ENCODE results near the gene DEUP1.

The DEUP1 gene

DNA sequence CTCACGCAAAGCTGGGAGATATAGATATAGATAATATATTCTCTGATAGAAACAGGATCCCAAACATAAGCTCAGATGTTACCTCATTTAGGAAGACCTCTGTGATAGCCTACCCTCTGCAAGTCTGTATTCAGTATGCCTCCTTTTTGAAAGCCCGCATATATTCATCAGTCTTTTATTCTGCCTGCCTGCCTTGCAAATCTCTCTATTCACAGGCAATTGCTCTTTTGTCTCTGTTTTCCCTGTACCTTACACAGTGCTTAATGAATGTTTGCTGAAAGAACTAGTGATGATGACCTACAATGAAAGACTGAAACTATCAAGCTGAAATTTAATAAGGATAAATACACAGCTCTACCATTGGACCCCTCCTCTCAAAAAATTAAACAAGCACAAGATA, 18.4 kb downstream of the DEUP1 start:
- Histone ChIP-seq H3K4me3 (ENCODE audit: low read depth in 1 of 2, low read length in 2 of 2) (no peak overlapping the region), H3K9me3 (ENCODE audit: insufficient read depth, low read length, severe bottlenecking) (no peaks in the 10 kb centered on the region), H3K79me2 (ENCODE audit: insufficient read depth, low read length) (no peaks in the 10 kb centered on the region), H3K9ac (ENCODE audit: low read depth, low read length) (no peak overlapping the region), H3K36me3 (ENCODE audit: insufficient read depth, low read length) (no peaks in the 10 kb centered on the region), H3K27me3 (ENCODE audit: insufficient read depth, low read length, poor library complexity) (no peaks in the 10 kb centered on the region), H4K20me1 (ENCODE audit: insufficient read depth, low read length) (no peaks in the 10 kb centered on the region), H3K4me1 (ENCODE audit: insufficient read depth, low read length) (no peaks in the 10 kb centered on the region), H2AFZ (ENCODE audit: low read depth, low read length) (no peak overlapping the region), H3K27ac (ENCODE audit: low read length) (no peak overlapping the region), H3K4me2 (ENCODE audit: insufficient read depth, low read length) (no peak overlapping the region)
- no peak for DNase-seq
- ATAC-seq (ENCODE audit: insufficient read depth, low read depth), result no peak
- TF ChIP-seq EZH2 (IDR thresholded peaks at IDR 0.05; ENCODE audit: borderline replicate concordance, low read depth, low read length, severe bottlenecking), result no peak
- TF ChIP-seq, protein P1, sequence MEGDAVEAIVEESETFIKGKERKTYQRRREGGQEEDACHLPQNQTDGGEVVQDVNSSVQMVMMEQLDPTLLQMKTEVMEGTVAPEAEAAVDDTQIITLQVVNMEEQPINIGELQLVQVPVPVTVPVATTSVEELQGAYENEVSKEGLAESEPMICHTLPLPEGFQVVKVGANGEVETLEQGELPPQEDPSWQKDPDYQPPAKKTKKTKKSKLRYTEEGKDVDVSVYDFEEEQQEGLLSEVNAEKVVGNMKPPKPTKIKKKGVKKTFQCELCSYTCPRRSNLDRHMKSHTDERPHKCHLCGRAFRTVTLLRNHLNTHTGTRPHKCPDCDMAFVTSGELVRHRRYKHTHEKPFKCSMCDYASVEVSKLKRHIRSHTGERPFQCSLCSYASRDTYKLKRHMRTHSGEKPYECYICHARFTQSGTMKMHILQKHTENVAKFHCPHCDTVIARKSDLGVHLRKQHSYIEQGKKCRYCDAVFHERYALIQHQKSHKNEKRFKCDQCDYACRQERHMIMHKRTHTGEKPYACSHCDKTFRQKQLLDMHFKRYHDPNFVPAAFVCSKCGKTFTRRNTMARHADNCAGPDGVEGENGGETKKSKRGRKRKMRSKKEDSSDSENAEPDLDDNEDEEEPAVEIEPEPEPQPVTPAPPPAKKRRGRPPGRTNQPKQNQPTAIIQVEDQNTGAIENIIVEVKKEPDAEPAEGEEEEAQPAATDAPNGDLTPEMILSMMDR (IDR thresholded peaks at IDR 0.05; ENCODE audit: borderline replicate concordance, extremely low read depth, low read length, poor library complexity, severe bottlenecking), result no peak

DNA sequence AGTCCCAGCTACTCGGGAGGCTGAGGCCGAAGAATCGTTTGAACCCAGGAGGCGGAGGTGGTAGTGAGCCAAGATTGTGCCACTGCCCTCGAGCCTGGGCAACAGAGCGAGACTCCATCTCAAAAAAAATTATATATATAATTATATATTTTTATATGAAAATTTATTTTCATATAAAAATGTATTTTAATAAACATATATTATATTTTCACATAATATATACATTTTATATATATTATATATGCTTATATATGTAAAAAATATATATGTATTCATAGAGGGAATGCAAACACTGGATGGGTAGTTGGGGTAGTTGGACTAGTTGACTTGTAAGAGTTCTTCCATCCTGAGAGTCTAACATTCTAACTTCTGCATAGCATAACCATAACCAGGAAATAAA, 20.3 kb downstream of the DEUP1 start:
- H3K4me1 ChIP-seq (ENCODE audit: insufficient read depth, low read length), result no peaks in the 10 kb centered on the region
- H3K4me3 ChIP-seq (ENCODE audit: low read depth in 1 of 2, low read length in 2 of 2), result no peak overlapping the region
- no peaks in the 10 kb centered on the region for H4K20me1 ChIP-seq (ENCODE audit: insufficient read depth, low read length)
- H2AFZ ChIP-seq (ENCODE audit: low read depth, low read length), result no peak overlapping the region
- H3K27ac ChIP-seq (ENCODE audit: low read length), result no peak overlapping the region
- H3K9ac ChIP-seq (ENCODE audit: low read depth, low read length), result no peak overlapping the region
- no peaks in the 10 kb centered on the region for H3K79me2 ChIP-seq (ENCODE audit: insufficient read depth, low read length)
- H3K27me3 ChIP-seq (ENCODE audit: insufficient read depth, low read length, poor library complexity), result no peaks in the 10 kb centered on the region
- no peak overlapping the region for H3K4me2 ChIP-seq (ENCODE audit: insufficient read depth, low read length)
- TF ChIP-seq, protein P1 (IDR thresholded peaks at IDR 0.05; ENCODE audit: borderline replicate concordance, extremely low read depth, low read length, poor library complexity, severe bottlenecking), result no peak
- no peak for TF ChIP-seq EZH2 (IDR thresholded peaks at IDR 0.05; ENCODE audit: borderline replicate concordance, low read depth, low read length, severe bottlenecking)
- no peaks in the 10 kb centered on the region for H3K9me3 ChIP-seq (ENCODE audit: insufficient read depth, low read length, severe bottlenecking)
- ATAC-seq (ENCODE audit: insufficient read depth, low read depth), result no peak
- H3K36me3 ChIP-seq (ENCODE audit: insufficient read depth, low read length), result no peaks in the 10 kb centered on the region
- no peak for DNase-seq

DNA sequence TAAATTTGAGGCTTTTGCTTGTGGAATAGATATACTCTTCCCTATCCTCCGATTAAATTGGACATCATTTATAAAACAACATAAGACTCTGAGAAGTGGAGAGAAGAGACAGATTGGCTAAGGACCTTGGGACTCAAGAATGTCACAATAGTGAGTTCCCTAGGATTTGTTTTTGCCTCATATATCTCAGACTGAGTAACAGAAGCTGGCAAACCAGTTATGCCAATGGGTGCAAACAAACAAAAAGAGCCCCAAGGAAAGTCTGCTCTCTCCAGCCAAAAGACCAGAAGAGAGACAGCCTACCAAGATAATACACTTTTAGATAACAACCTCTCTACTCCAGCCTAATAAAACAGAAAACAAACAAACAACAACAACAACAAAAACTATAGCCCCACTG, 28.9 kb downstream of the DEUP1 start:
- Histone ChIP-seq H3K9ac (ENCODE audit: low read depth, low read length) (no peak overlapping the region), H3K36me3 (ENCODE audit: insufficient read depth, low read length) (no peaks in the 10 kb centered on the region), H4K20me1 (ENCODE audit: insufficient read depth, low read length) (no peaks in the 10 kb centered on the region), H2AFZ (ENCODE audit: low read depth, low read length) (no peak overlapping the region), H3K4me3 (ENCODE audit: low read depth in 1 of 2, low read length in 2 of 2) (no peak overlapping the region), H3K4me1 (ENCODE audit: insufficient read depth, low read length) (no peaks in the 10 kb centered on the region), H3K4me2 (ENCODE audit: insufficient read depth, low read length) (no peak overlapping the region), H3K79me2 (ENCODE audit: insufficient read depth, low read length) (no peaks in the 10 kb centered on the region), H3K27ac (ENCODE audit: low read length) (no peak overlapping the region), H3K27me3 (ENCODE audit: insufficient read depth, low read length, poor library complexity) (no peaks in the 10 kb centered on the region), H3K9me3 (ENCODE audit: insufficient read depth, low read length, severe bottlenecking) (peaks cover 3% of the 10 kb centered on the region)
- DNase-seq (no peak), ATAC-seq (ENCODE audit: insufficient read depth, low read depth) (no peak)
- TF ChIP-seq, protein P1 (IDR thresholded peaks at IDR 0.05; ENCODE audit: borderline replicate concordance, extremely low read depth, low read length, poor library complexity, severe bottlenecking), result no peak
- TF ChIP-seq EZH2 (IDR thresholded peaks at IDR 0.05; ENCODE audit: borderline replicate concordance, low read depth, low read length, severe bottlenecking), result no peak

DNA sequence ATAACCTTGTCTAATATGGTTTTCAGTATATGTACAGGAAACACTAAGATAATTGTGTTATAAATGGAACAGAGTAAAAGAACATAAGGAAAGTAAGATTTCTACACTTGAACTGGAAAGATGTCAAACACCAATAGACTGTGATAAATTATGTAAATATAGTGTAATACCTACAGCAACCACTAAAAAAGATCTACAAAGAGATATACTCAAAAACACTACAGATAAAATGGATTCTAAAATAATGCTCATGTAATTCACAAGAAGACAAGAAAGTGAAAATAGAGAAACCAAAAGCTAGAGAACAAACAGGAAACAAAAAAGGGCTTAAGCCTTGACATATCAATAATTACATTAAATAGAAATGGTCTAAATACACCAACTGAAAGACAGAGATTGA, 30.9 kb downstream of the DEUP1 start:
- H3K4me1 ChIP-seq (ENCODE audit: insufficient read depth, low read length), result no peaks in the 10 kb centered on the region
- no peaks in the 10 kb centered on the region for H4K20me1 ChIP-seq (ENCODE audit: insufficient read depth, low read length)
- ATAC-seq (ENCODE audit: insufficient read depth, low read depth), result no peak
- no peak overlapping the region for H3K4me2 ChIP-seq (ENCODE audit: insufficient read depth, low read length)
- no peaks in the 10 kb centered on the region for H3K79me2 ChIP-seq (ENCODE audit: insufficient read depth, low read length)
- no peak for TF ChIP-seq EZH2 (IDR thresholded peaks at IDR 0.05; ENCODE audit: borderline replicate concordance, low read depth, low read length, severe bottlenecking)
- TF ChIP-seq, protein P1 (IDR thresholded peaks at IDR 0.05; ENCODE audit: borderline replicate concordance, extremely low read depth, low read length, poor library complexity, severe bottlenecking), result peak; percentile 7
- H3K4me3 ChIP-seq (ENCODE audit: low read depth in 1 of 2, low read length in 2 of 2), result no peak overlapping the region
- H3K9ac ChIP-seq (ENCODE audit: low read depth, low read length), result no peak overlapping the region
- H3K27ac ChIP-seq (ENCODE audit: low read length), result no peak overlapping the region
- no peak overlapping the region for H2AFZ ChIP-seq (ENCODE audit: low read depth, low read length)
- no peak for DNase-seq
- peaks cover 3% of the 10 kb centered on the region for H3K9me3 ChIP-seq (ENCODE audit: insufficient read depth, low read length, severe bottlenecking)
- no peaks in the 10 kb centered on the region for H3K36me3 ChIP-seq (ENCODE audit: insufficient read depth, low read length)
- H3K27me3 ChIP-seq (ENCODE audit: insufficient read depth, low read length, poor library complexity), result no peaks in the 10 kb centered on the region

Measured in DND-41 (cell line).